GM12865 (cell line): Measurements from ENCODE around the gene FSTL3.

Experiments
- DNase-seq: peaks from one replicate; pipeline ENCODE4 v3.0.0; 2010; ENCODE audit warnings: low read depth
- H3K4me3 ChIP-seq: 2 replicates; pipeline ENCODE4 v1.5.1; 2011; ENCODE audit warnings: mild to moderate bottlenecking, low read depth, low read length, control low read depth
- TF ChIP-seq, protein P1 (sequence below): IDR thresholded peaks from 2 replicates; pipeline ENCODE4 v1.5.1; 2011; ENCODE audit warnings: low read length, control low read depth, low read depth, inconsistent platforms; ENCODE audit not compliant: insufficient read depth; ENCODE audit errors: missing control alignments

Gene FSTL3

DNA sequence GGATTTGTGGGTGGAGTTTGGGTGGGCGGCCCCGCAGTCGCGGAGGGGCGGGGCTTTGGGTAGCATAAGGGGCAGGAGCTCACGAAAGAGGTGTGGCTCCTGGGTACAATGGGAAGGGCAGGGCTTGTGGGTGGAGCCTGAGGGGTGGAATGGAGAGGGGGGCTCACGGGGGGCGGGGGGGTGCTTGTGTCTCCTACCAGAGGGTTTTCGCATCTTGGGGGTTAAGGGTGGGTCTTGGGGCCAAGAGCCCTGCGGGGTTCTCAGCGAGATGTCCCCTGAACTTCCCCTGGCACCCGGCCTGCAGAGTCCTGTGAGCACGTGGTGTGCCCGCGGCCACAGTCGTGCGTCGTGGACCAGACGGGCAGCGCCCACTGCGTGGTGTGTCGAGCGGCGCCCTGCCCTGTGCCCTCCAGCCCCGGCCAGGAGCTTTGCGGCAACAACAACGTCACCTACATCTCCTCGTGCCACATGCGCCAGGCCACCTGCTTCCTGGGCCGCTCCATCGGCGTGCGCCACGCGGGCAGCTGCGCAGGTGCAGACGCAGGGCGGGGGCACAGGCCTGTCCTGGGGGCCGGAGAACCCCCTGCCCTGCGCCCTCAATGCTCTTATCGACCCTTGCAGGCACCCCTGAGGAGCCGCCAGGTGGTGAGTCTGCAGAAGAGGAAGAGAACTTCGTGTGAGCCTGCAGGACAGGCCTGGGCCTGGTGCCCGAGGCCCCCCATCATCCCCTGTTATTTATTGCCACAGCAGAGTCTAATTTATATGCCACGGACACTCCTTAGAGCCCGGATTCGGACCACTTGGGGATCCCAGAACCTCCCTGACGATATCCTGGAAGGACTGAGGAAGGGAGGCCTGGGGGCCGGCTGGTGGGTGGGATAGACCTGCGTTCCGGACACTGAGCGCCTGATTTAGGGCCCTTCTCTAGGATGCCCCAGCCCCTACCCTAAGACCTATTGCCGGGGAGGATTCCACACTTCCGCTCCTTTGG, 5.1 kb downstream of the FSTL3 start:
- H3K4me3 ChIP-seq: peak overlapping the region; percentile 12; the same call in 1 of the 2 replicates
- TF ChIP-seq, protein P1, sequence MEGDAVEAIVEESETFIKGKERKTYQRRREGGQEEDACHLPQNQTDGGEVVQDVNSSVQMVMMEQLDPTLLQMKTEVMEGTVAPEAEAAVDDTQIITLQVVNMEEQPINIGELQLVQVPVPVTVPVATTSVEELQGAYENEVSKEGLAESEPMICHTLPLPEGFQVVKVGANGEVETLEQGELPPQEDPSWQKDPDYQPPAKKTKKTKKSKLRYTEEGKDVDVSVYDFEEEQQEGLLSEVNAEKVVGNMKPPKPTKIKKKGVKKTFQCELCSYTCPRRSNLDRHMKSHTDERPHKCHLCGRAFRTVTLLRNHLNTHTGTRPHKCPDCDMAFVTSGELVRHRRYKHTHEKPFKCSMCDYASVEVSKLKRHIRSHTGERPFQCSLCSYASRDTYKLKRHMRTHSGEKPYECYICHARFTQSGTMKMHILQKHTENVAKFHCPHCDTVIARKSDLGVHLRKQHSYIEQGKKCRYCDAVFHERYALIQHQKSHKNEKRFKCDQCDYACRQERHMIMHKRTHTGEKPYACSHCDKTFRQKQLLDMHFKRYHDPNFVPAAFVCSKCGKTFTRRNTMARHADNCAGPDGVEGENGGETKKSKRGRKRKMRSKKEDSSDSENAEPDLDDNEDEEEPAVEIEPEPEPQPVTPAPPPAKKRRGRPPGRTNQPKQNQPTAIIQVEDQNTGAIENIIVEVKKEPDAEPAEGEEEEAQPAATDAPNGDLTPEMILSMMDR: no peak
- DNase-seq: peak; percentile 97

DNA sequence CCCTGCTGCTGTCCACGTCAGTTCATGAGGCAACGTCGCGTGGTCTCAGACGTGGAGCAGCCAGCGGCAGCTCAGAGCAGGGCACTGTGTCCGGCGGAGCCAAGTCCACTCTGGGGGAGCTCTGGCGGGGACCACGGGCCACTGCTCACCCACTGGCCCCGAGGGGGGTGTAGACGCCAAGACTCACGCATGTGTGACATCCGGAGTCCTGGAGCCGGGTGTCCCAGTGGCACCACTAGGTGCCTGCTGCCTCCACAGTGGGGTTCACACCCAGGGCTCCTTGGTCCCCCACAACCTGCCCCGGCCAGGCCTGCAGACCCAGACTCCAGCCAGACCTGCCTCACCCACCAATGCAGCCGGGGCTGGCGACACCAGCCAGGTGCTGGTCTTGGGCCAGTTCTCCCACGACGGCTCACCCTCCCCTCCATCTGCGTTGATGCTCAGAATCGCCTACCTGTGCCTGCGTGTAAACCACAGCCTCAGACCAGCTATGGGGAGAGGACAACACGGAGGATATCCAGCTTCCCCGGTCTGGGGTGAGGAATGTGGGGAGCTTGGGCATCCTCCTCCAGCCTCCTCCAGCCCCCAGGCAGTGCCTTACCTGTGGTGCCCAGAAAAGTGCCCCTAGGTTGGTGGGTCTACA, 6.6 kb downstream of the FSTL3 start:
- TF ChIP-seq, protein P1: no peak
- DNase-seq: no peak

DNA sequence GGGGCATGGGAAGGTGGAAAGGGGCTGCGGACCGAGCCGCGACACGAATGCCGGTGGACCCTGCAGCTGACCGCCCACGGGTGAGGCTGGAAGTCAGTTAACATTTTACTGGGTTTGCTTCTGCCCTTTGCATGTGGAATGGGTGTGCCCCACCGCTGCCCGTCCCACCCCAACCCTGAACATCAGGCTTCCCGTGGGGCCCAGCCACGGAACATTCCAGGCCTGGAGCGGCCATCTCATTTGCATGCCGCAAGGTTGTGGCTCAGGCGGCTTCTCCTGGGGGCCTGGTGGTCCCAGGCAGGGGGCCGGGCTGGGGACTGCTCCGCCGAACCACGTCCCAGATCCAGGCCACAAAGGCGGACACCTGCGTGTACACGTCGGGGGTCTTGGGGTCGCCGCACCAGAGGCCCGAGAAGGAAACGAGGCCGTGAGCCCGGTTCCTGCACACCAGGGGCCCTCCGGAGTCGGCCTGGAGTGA, 9.3 kb downstream of the FSTL3 start:
- DNase-seq: no peak
- TF ChIP-seq, protein P1: no peak
- H3K4me3 ChIP-seq: no peak overlapping the region

More for the DNA sequence above, 6.6 kb downstream of the FSTL3 start:
- no peak overlapping the region for H3K4me3 ChIP-seq

DNA sequence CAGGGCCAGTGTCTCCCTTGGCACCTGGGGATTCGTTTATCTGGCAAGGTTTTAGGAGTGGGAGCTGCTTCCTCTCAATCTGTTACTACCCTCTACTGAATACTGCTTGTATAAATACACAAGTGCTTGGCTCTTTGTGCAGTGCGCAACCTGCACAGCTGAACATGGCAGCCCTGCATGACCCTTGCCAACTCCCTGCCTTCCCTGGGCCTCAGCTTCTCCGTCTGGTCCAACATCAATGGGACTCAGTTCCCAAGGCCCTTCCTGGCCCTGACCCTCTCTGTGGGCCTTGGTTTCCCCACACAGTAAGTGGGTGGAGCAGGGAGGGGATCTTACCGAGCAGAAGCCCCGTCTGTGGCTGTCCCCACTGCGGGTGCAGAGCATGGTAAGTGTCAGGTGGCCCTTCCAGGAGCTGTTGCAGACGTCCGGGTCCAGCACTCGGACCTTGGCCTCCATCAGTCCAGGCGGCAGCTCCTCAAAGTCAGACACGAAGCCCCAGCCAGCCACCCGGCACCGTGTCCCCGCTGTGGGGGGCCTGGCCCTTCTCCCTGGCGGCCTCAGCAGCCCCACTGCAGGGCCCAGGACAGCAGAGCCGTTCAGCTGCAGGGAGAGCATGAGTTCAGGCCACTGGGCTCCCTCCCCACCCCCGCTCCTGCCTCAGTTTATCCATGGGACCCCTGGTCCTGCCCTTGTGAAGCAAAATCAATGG, 10.6 kb downstream of the FSTL3 start:
- TF ChIP-seq, protein P1: no peak
- H3K4me3 ChIP-seq: no peak overlapping the region

DNA sequence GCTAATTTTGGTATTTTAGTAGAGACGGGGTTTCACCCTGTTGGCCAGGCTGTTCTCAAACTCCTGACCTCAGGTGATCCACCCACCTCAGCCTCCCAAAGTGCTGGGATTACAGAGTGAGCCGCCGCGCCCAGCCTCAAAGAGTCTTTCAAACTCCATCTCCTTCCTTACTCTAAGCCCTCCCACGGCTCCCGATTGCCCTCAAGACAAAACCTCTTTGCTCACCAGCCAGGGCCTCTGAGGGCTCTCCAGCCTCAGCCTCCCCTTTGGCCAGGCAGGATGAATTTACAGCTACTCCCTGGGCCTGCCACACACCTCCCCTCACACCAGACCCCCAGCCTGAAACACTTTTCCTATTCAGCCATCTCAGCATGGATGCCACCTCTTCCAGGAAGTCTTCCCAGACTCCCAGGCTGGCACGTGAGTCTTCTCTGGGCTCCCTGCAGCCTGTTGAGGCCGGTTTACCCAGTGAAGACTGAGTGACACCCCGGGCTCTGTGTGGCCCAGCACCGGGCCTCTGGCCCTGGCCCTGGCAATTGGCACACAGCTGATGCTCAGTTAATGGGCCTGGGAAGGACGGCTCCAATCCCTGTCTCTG, 11.5 kb downstream of the FSTL3 start:
- TF ChIP-seq, protein P1: no peak
- DNase-seq: no peak
- H3K4me3 ChIP-seq: no peak overlapping the region

More for the DNA sequence above, 10.6 kb downstream of the FSTL3 start:
- no peak for DNase-seq

DNA sequence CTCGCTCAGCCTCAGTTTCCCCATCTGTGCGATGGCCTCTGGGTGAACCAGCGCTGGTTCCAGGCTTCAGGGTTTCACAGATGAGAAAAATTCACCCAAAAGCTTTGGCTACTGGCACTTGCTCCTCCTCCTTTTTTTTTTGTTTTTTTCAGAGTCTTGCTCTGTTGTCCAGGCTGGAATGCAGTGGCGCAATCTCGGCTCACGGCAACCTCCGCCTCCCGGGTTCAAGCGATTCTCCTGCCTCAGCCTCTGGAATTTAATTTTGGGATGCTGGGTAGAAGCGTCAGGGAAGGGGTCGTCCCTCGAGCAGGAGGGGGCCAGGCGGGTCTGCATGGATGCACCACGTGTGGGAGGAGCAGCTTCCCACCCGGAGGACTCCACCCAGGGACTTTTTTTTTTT, 12.0 kb downstream of the FSTL3 start:
- no peak for DNase-seq
- TF ChIP-seq, protein P1: no peak
- H3K4me3 ChIP-seq: no peak overlapping the region
